Gastroesophageal sphincter (tissue), 4 donors: ENCODE results near the gene GSK3A. TPM values are rescaled to one million over a fixed set of nuclear protein-coding genes. Genes with fewer than 3 reads are reported as not detected.
A peak's percentile ranks its signal among the peaks of the same experiment; 100 is the strongest.

ENCODE experiments used
- ATAC-seq: fragments of 150-250 bp; one replicate; pipeline ENCODE4 v1.9.1; 2016; ENCODE audit warnings: mild to moderate bottlenecking, moderate library complexity
- H3K27ac ChIP-seq, 4 donors: fragments of 200-600 bp; sonication (generic) in 3 of 4; 1 replicate in 3 of 4; 2 replicates in 1 of 4; pipeline ENCODE4 v1.5.1; 2016 to 2019
- H3K27me3 ChIP-seq: fragments of 200-600 bp; sonication (generic); one replicate; pipeline ENCODE4 v1.5.1; 2019
- H3K36me3 ChIP-seq, 2 donors: fragments of 200-600 bp; sonication (generic); one replicate each; pipeline ENCODE4 v1.5.1; 2019; ENCODE audit warnings: control low read depth in 1 of 2
- H3K4me1 ChIP-seq, 3 donors: fragments of 200-600 bp; sonication (generic); 1 replicate in 2 of 3; 2 replicates in 1 of 3; pipeline ENCODE4 v1.5.1; 2016 to 2019; ENCODE audit warnings: control low read depth in 2 of 3
- H3K4me3 ChIP-seq, 2 donors: fragments of 200-600 bp; sonication (generic); one replicate each; pipeline ENCODE4 v1.5.1; 2019; ENCODE audit warnings: mild to moderate bottlenecking in 1 of 2, moderate library complexity in 1 of 2
- H3K9me3 ChIP-seq, 3 donors: fragments of 200-600 bp; sonication (generic); one replicate each; pipeline ENCODE4 v1.5.1; 2017 to 2019; ENCODE audit warnings: control low read depth in 2 of 3
- EP300 ChIP-seq: sonication (generic); formaldehyde crosslinking; IDR thresholded peaks from one replicate; pipeline ENCODE4 v1.6.1; 2017; ENCODE audit warnings: antibody characterized with exemption, mild to moderate bottlenecking
- POLR2A ChIP-seq, 2 donors: fragments of 450-650 bp; IDR thresholded peaks; one replicate each; pipeline ENCODE4 v1.6.1; 2017; ENCODE audit warnings: antibody characterized with exemption in 2 of 2, mild to moderate bottlenecking in 2 of 2, moderate library complexity in 1 of 2
- POLR2AphosphoS5 ChIP-seq: sonication (generic); formaldehyde crosslinking; IDR thresholded peaks from one replicate; pipeline ENCODE4 v1.6.1; 2017; ENCODE audit warnings: antibody characterized with exemption
- WGBS, 2 donors: methylation state at CpG; one replicate each; pipeline ENCODE4 v1.1.5; 2018; ENCODE audit warnings: low coverage in 1 of 2; 5-methylcytosine and 5-hydroxymethylcytosine counted together
- total RNA-seq, 4 donors: library from RNA; depleted of rRNA; stranded (reverse); fragments of >200 nt; gene quantifications; one replicate each; pipeline ENCODE4 v1.1.0, GENCODE V29; 2016
- TF ChIP-seq, protein P1 (sequence below), 4 experiments: fragments of 200-600 bp in 2 of 4; fragments of 450-650 bp in 2 of 4; sonication (generic) in 1 of 4; IDR thresholded peaks; one replicate each; pipeline ENCODE4 v1.5.1; 2017 to 2019; ENCODE audit warnings: antibody characterized with exemption in 4 of 4, mild to moderate bottlenecking in 2 of 4, moderate library complexity in 2 of 4

The GSK3A gene
- 10 to 100 TPM; 30.8 to 51.0 (median 35.1) TPM for total RNA-seq

DNA sequence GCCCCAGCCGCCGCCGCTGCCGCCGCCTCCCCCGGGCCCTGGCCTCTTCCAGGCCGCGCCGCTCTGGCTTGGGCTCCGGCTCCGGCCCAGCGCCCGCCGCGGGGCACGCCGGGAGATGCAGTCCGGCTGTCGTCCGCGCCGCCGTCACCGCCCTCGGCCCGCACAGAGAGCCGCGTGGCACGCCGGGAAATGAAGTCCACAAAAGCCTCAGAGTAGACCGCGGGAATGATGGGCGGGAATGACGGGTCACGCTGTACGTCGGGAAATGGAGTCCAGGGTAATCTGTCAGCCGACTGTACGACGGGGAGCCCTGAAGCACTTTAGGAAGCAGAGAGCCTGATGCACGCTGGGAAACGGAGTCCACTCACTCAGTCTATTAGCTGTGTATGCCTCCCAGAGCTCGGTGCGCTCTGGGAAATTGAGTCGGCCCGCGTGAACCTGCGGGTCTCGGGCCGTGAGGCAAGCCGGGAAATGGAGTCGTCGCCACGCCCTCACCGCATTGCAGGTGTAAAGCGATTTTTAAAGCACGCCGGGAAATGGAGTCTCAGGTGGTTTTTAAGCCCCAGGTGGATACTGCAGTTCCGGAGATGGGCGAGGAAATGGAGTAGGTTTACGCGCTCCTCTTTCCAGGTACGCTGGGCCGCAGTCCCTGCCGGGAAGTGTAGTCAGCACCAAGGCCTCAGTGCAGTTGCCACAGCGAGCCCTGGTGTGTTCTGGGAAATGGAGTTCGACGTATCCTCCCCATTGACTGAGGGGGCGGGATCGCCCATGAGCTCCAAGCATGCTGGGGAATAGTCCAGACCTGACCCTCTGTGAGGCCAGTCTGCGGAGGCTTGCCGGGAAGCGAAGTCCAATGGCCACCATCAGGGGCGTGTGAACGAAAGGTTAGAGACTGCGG, at the start of gene GSK3A:
Gene GSK3A, minus strand, starts transcription at position 91 of the 898 bp plus-strand sequence. CDS start 137 bp downstream, outside the sequence.
- Histone ChIP-seq H3K4me1 (peaks cover 5 to 76% (median 38%) of the 10 kb centered on the region in 3 donors), H3K9me3 (no peaks in the 10 kb centered on the region), H3K27ac (peak within 1 kb of the TSS; percentile 72 to 98 (median 96)), H3K27me3 (no peaks in the 10 kb centered on the region), H3K36me3 (peaks cover 0 to 24% of the 10 kb centered on the region in 2 donors), H3K4me3 (peak within 1 kb of the TSS; percentile 71 to 92)
- TF ChIP-seq POLR2AphosphoS5 (peak; percentile 91), EP300 (no peak), POLR2A (IDR thresholded peaks at IDR 0.05) (peak; percentile 59 to 94)
- TF ChIP-seq, protein P1, sequence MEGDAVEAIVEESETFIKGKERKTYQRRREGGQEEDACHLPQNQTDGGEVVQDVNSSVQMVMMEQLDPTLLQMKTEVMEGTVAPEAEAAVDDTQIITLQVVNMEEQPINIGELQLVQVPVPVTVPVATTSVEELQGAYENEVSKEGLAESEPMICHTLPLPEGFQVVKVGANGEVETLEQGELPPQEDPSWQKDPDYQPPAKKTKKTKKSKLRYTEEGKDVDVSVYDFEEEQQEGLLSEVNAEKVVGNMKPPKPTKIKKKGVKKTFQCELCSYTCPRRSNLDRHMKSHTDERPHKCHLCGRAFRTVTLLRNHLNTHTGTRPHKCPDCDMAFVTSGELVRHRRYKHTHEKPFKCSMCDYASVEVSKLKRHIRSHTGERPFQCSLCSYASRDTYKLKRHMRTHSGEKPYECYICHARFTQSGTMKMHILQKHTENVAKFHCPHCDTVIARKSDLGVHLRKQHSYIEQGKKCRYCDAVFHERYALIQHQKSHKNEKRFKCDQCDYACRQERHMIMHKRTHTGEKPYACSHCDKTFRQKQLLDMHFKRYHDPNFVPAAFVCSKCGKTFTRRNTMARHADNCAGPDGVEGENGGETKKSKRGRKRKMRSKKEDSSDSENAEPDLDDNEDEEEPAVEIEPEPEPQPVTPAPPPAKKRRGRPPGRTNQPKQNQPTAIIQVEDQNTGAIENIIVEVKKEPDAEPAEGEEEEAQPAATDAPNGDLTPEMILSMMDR (IDR thresholded peaks at IDR 0.05) = peak in 1 of 4 experiments; percentile 12
- WGBS, 2 donors = 0% methylated on average over 5 of the region's 76 CpGs
- ATAC-seq = peak; percentile 90

DNA sequence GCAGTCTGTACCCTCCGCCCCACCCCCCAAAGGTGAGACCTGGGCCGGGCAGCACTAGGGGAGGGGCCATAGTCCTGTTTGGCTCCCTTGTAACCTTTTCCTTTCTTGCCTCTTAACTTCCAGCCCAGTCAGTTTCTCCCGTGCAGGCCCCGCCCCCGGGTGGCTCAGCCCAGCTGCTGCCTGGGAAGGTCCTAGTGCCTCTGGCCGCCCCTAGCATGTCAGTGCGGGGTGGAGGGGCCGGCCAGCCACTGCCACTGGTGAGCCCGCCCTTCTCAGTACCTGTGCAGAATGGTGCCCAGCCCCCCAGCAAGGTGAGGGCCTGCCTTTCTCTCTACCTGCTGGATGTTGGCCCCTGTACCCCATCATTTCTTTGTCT, 49.0 kb upstream of the GSK3A start:
- no peaks in the 10 kb centered on the region for H3K9me3 ChIP-seq
- no peak for ATAC-seq
- 27 to 37% methylated on average over 7 to 8 of the region's 9 CpGs for WGBS, 2 donors
- peaks cover 0 to 30% (median 5%) of the 10 kb centered on the region in 3 donors for H3K4me1 ChIP-seq
- H3K36me3 ChIP-seq = peaks cover 0 to 89% of the 10 kb centered on the region in 2 donors
- no peak overlapping the region for H3K4me3 ChIP-seq
- TF ChIP-seq POLR2A (IDR thresholded peaks at IDR 0.05) (no peak), POLR2AphosphoS5 (no peak), EP300 (no peak)
- TF ChIP-seq, protein P1 (IDR thresholded peaks at IDR 0.05) = no peak
- peak overlapping the region in 1 of 4 donors; percentile 38 for H3K27ac ChIP-seq
- no peaks in the 10 kb centered on the region for H3K27me3 ChIP-seq

DNA sequence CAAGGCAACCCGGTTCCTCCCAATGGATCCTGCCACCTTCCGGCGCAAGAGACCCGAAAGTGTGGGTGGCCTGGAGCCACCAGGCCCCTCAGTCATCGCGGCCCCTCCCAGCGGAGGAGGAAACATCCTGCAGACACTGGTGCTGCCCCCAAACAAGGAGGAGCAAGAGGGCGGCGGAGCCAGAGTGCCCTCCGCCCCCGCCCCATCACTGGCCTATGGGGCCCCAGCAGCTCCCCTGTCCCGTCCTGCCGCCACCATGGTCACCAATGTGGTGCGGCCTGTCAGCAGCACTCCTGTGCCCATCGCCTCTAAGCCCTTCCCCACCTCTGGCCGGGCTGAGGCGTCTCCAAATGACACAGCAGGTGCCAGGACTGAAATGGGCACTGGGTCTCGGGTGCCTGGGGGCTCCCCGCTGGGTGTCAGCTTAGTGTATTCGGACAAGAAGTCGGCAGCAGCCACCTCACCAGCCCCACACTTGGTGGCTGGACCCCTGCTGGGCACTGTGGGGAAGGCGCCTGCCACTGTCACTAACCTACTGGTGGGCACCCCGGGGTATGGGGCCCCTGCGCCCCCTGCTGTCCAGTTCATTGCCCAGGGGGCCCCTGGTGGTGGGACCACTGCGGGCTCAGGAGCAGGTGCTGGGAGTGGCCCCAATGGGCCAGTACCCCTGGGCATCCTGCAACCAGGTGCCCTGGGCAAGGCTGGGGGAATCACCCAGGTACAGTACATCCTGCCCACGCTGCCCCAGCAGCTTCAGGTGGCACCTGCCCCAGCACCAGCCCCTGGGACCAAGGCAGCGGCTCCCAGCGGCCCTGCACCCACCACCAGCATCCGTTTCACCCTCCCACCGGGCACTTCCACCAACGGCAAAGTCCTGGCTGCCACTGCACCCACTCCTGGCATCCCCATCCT, 48.4 kb upstream of the GSK3A start:
- Histone ChIP-seq H3K27me3 (no peaks in the 10 kb centered on the region), H3K9me3 (no peaks in the 10 kb centered on the region), H3K27ac (peak overlapping the region in 1 of 4 donors; percentile 38), H3K4me3 (no peak overlapping the region), H3K36me3 (peaks cover 0 to 89% of the 10 kb centered on the region in 2 donors), H3K4me1 (peaks cover 0 to 31% (median 12%) of the 10 kb centered on the region in 3 donors)
- no peak for ATAC-seq
- WGBS, 2 donors = 89% methylated on average over 3 of the region's 31 CpGs; no CpG with 5 or more reads in 1 of the 2 donors
- TF ChIP-seq EP300 = no peak
- no peak for TF ChIP-seq POLR2AphosphoS5
- TF ChIP-seq POLR2A (IDR thresholded peaks at IDR 0.05) = no peak
- TF ChIP-seq, protein P1 (IDR thresholded peaks at IDR 0.05) = peak in 3 of 4 experiments; percentile 28 to 52 (median 47)

DNA sequence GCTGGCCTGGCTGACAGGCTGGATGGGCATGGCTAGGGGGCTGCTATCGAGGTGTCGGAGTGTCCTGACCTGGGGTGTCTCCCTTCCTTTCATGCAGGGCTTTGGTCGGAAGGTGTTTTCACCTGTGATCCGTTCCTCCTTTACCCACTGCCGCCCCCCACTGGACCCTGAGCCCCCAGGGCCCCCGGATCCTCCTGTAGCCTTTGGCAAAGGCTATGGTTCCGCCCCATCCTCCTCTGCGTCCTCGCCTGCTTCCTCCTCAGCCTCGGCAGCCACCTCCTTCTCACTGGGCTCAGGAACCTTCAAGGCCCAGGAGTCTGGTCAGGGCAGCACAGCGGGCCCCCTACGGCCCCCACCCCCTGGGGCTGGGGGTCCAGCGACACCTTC, 47.7 kb upstream of the GSK3A start:
- Histone ChIP-seq H3K36me3 (peaks cover 0 to 85% of the 10 kb centered on the region in 2 donors), H3K27ac (no peak overlapping the region), H3K27me3 (no peaks in the 10 kb centered on the region), H3K4me3 (no peak overlapping the region), H3K9me3 (no peaks in the 10 kb centered on the region), H3K4me1 (peaks cover 0 to 34% (median 18%) of the 10 kb centered on the region in 3 donors)
- 100% methylated on average over 2 of the region's 13 CpGs; no CpG with 5 or more reads in 1 of the 2 donors for WGBS, 2 donors
- ATAC-seq = no peak
- TF ChIP-seq, protein P1 (IDR thresholded peaks at IDR 0.05) = no peak
- no peak for TF ChIP-seq EP300
